WI38 (cell line): ENCODE data around the gene IL12RB2.
"Not testable (repeated sequence)": the region's sequence is repeated elsewhere in the genome, so short reads cannot be mapped to it uniquely, and the experiment has no call there.

Experiments used
- H3K4me3 ChIP-seq: 2 replicates; pipeline ENCODE4 v1.5.1; 2011; ENCODE audit warnings: low read depth, mild to moderate bottlenecking, control low read depth, low read length
- TF ChIP-seq, protein P1 (sequence below): IDR thresholded peaks from 2 replicates; pipeline ENCODE4 v1.5.1; 2012; ENCODE audit warnings: low read depth, mild to moderate bottlenecking, control low read depth, low read length

IL12RB2 gene

DNA sequence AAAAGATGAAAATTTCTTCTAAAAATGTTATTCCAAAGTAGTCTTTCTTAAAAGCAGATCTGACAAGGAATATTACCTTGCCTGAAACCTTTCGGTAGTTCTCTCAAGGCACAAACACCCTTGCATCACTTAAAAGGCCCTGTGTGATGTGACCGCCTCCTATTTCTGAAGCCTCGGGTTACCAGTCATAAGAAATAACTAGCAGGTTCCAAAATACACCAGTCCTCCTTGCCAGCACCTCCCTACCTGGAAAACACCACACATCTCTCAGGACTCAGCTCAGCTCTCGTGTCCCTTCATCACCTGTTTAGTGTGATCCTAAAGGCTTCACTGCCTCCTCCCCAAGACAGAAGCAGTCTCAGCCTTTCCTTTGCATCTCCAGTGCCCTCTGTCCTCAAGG, 86.9 kb downstream of the IL12RB2 start:
- H3K4me3 ChIP-seq: no peak overlapping the region
- TF ChIP-seq, protein P1, sequence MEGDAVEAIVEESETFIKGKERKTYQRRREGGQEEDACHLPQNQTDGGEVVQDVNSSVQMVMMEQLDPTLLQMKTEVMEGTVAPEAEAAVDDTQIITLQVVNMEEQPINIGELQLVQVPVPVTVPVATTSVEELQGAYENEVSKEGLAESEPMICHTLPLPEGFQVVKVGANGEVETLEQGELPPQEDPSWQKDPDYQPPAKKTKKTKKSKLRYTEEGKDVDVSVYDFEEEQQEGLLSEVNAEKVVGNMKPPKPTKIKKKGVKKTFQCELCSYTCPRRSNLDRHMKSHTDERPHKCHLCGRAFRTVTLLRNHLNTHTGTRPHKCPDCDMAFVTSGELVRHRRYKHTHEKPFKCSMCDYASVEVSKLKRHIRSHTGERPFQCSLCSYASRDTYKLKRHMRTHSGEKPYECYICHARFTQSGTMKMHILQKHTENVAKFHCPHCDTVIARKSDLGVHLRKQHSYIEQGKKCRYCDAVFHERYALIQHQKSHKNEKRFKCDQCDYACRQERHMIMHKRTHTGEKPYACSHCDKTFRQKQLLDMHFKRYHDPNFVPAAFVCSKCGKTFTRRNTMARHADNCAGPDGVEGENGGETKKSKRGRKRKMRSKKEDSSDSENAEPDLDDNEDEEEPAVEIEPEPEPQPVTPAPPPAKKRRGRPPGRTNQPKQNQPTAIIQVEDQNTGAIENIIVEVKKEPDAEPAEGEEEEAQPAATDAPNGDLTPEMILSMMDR: no peak

GRCh38 chr1:67399199-67399993, 91.7 kb downstream of the IL12RB2 start:
- no peak overlapping the region for H3K4me3 ChIP-seq
- TF ChIP-seq, protein P1: no peak

- not testable (repeated sequence) for H3K4me3 ChIP-seq
Observed at GRCh38 chr1:67400029-67400786, 92.5 kb downstream of the IL12RB2 start.

GRCh38 chr1:67401443-67401842, 93.8 kb downstream of the IL12RB2 start:
- TF ChIP-seq, protein P1: no peak
- no peak overlapping the region for H3K4me3 ChIP-seq

DNA sequence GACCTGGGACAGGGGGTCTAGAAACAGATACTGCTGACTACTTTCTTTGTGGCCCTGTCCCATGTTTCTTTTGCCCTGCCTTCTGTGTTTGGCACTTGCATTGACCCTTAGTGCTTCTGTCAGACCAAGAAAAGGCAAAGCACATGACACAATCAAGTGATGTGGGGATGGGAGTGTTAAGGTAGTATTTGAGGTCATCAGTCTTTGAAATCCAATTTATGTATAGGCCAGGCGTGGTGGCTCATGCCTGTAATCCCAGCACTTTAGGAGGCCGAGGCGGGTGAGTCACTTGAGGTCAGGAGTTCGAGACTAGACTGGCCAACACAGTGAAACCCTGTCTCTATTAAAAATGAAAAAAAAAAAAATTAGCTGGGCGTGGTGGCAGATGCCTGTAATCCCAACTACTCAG, 96.5 kb downstream of the IL12RB2 start:
- TF ChIP-seq, protein P1: no peak
- no peak overlapping the region for H3K4me3 ChIP-seq

GRCh38 chr1:67405473-67406245, 98.0 kb downstream of the IL12RB2 start:
- TF ChIP-seq, protein P1: no peak

GRCh38 chr1:67407498-67407897, 99.8 kb downstream of the IL12RB2 start:
- TF ChIP-seq, protein P1: no peak
- H3K4me3 ChIP-seq: no peak overlapping the region

More at GRCh38 chr1:67405473-67406245, 98.0 kb downstream of the IL12RB2 start:
- no peak overlapping the region for H3K4me3 ChIP-seq
